ENCODE data around the gene ITPR2. TPM values are rescaled to one million over a fixed set of nuclear protein-coding genes. Genes with fewer than 3 reads are reported as not detected.
"Not testable (repeated sequence)": the region's sequence is repeated elsewhere in the genome, so short reads cannot be mapped to it uniquely, and the experiment has no call there.

ITPR2 gene
- total RNA-seq, 2 donors from 2014 or later, result 44.3 to 55.5 TPM

GRCh38 chr12:26606911-26607310 lies 226.1 kb downstream of the ITPR2 start:
- no peak overlapping the region for H3K4me3 Mint-ChIP-seq
- no peaks in the 10 kb centered on the region for H3K27me3 Mint-ChIP-seq (ENCODE audit: low read depth)
- H3K9me3 Mint-ChIP-seq, result no peaks in the 10 kb centered on the region
- DNase-seq (no peak), ATAC-seq (replicated peaks in 1 of 2) (no peak)
- no peaks in the 10 kb centered on the region for H3K4me1 Mint-ChIP-seq (ENCODE audit: low read depth)
- H3K36me3 Mint-ChIP-seq (ENCODE audit: insufficient read depth in 2 of 2), result peaks cover 0 to 1% of the 10 kb centered on the region in 2 donors
- H3K27ac Mint-ChIP-seq, result no peak overlapping the region

GRCh38 chr12:26604813-26605212 lies 228.2 kb downstream of the ITPR2 start:
- H3K4me1 Mint-ChIP-seq (ENCODE audit: low read depth); H3K9me3 Mint-ChIP-seq; H3K27me3 Mint-ChIP-seq (ENCODE audit: low read depth); H3K4me3 Mint-ChIP-seq; ATAC-seq (replicated peaks in 1 of 2); H3K36me3 Mint-ChIP-seq (ENCODE audit: insufficient read depth in 2 of 2); DNase-seq; H3K27ac Mint-ChIP-seq: not testable (repeated sequence)

- no peak for DNase-seq
- no peak overlapping the region for H3K27ac Mint-ChIP-seq
- peaks cover 3 to 11% of the 10 kb centered on the region in 2 donors for H3K36me3 Mint-ChIP-seq (ENCODE audit: insufficient read depth in 2 of 2)
- no peak overlapping the region for H3K4me3 Mint-ChIP-seq
- no peaks in the 10 kb centered on the region for H3K9me3 Mint-ChIP-seq
- no peaks in the 10 kb centered on the region for H3K27me3 Mint-ChIP-seq (ENCODE audit: low read depth)
- ATAC-seq (replicated peaks in 1 of 2), result no peak
- no peaks in the 10 kb centered on the region for H3K4me1 Mint-ChIP-seq (ENCODE audit: low read depth)
Measured at GRCh38 chr12:26599096-26599695, 233.8 kb downstream of the ITPR2 start.

GRCh38 chr12:26595806-26596205 lies 237.2 kb downstream of the ITPR2 start:
- H3K4me1 Mint-ChIP-seq (ENCODE audit: low read depth), result no peaks in the 10 kb centered on the region
- no peaks in the 10 kb centered on the region for H3K9me3 Mint-ChIP-seq
- ATAC-seq (replicated peaks in 1 of 2) (no peak), DNase-seq (no peak)
- peaks cover 3 to 10% of the 10 kb centered on the region in 2 donors for H3K36me3 Mint-ChIP-seq (ENCODE audit: insufficient read depth in 2 of 2)
- H3K4me3 Mint-ChIP-seq, result no peak overlapping the region
- no peak overlapping the region for H3K27ac Mint-ChIP-seq
- no peaks in the 10 kb centered on the region for H3K27me3 Mint-ChIP-seq (ENCODE audit: low read depth)

- no peak overlapping the region for H3K4me3 Mint-ChIP-seq
- H3K36me3 Mint-ChIP-seq (ENCODE audit: insufficient read depth in 2 of 2), result peaks cover 6% of the 10 kb centered on the region in 2 donors
- no peak for ATAC-seq (replicated peaks in 1 of 2)
- no peak overlapping the region for H3K27ac Mint-ChIP-seq
- peaks cover 10% of the 10 kb centered on the region for H3K4me1 Mint-ChIP-seq (ENCODE audit: low read depth)
- no peaks in the 10 kb centered on the region for H3K9me3 Mint-ChIP-seq
- no peaks in the 10 kb centered on the region for H3K27me3 Mint-ChIP-seq (ENCODE audit: low read depth)
- DNase-seq, result no peak
Measured at GRCh38 chr12:26580619-26581018, 252.4 kb downstream of the ITPR2 start.

- H3K27me3 Mint-ChIP-seq (ENCODE audit: low read depth), result no peaks in the 10 kb centered on the region
- H3K36me3 Mint-ChIP-seq (ENCODE audit: insufficient read depth in 2 of 2), result peaks cover 6 to 8% of the 10 kb centered on the region in 2 donors
- H3K4me3 Mint-ChIP-seq, result no peak overlapping the region
- DNase-seq (no peak), ATAC-seq (replicated peaks in 1 of 2) (no peak)
- H3K9me3 Mint-ChIP-seq, result no peaks in the 10 kb centered on the region
- H3K4me1 Mint-ChIP-seq (ENCODE audit: low read depth), result peaks cover 10% of the 10 kb centered on the region
- H3K27ac Mint-ChIP-seq, result peak overlapping the region; percentile 10
Measured at GRCh38 chr12:26576266-26576665, 256.7 kb downstream of the ITPR2 start.

- Mint-ChIP-seq H3K4me3 (no peak overlapping the region), H3K9me3 (no peaks in the 10 kb centered on the region), H3K27ac (no peak overlapping the region), H3K4me1 (ENCODE audit: low read depth) (peaks cover 10% of the 10 kb centered on the region), H3K27me3 (ENCODE audit: low read depth) (no peaks in the 10 kb centered on the region), H3K36me3 (ENCODE audit: insufficient read depth in 2 of 2) (peaks cover 2 to 5% of the 10 kb centered on the region in 2 donors)
- no peak for ATAC-seq (replicated peaks in 1 of 2)
- DNase-seq, result no peak
Measured at GRCh38 chr12:26573225-26573909, 259.6 kb downstream of the ITPR2 start.

GRCh38 chr12:26572137-26572536 lies 260.9 kb downstream of the ITPR2 start:
- Mint-ChIP-seq H3K27ac (no peak overlapping the region), H3K4me3 (no peak overlapping the region), H3K9me3 (no peaks in the 10 kb centered on the region), H3K36me3 (ENCODE audit: insufficient read depth in 2 of 2) (peaks cover 2% of the 10 kb centered on the region in 2 donors), H3K27me3 (ENCODE audit: low read depth) (no peaks in the 10 kb centered on the region), H3K4me1 (ENCODE audit: low read depth) (peaks cover 10% of the 10 kb centered on the region)
- ATAC-seq (replicated peaks in 1 of 2) (no peak), DNase-seq (no peak)

GRCh38 chr12:26571560-26571959 lies 261.4 kb downstream of the ITPR2 start:
- no peaks in the 10 kb centered on the region for H3K27me3 Mint-ChIP-seq (ENCODE audit: low read depth)
- peaks cover 2% of the 10 kb centered on the region in 2 donors for H3K36me3 Mint-ChIP-seq (ENCODE audit: insufficient read depth in 2 of 2)
- no peak overlapping the region for H3K4me3 Mint-ChIP-seq

GRCh38 chr12:26567126-26567525 lies 265.9 kb downstream of the ITPR2 start:
- no peak for DNase-seq
- H3K27me3 Mint-ChIP-seq (ENCODE audit: low read depth), result no peaks in the 10 kb centered on the region
- no peaks in the 10 kb centered on the region for H3K9me3 Mint-ChIP-seq
- H3K36me3 Mint-ChIP-seq (ENCODE audit: insufficient read depth in 2 of 2), result peaks cover 0 to 2% of the 10 kb centered on the region in 2 donors
- H3K4me3 Mint-ChIP-seq, result no peak overlapping the region
- no peak for ATAC-seq (replicated peaks in 1 of 2)
- H3K27ac Mint-ChIP-seq, result no peak overlapping the region
- H3K4me1 Mint-ChIP-seq (ENCODE audit: low read depth), result no peaks in the 10 kb centered on the region

More at GRCh38 chr12:26571560-26571959, 261.4 kb downstream of the ITPR2 start:
- no peaks in the 10 kb centered on the region for H3K9me3 Mint-ChIP-seq
- no peak for DNase-seq
- H3K27ac Mint-ChIP-seq, result no peak overlapping the region
- no peak for ATAC-seq (replicated peaks in 1 of 2)
- peaks cover 6% of the 10 kb centered on the region for H3K4me1 Mint-ChIP-seq (ENCODE audit: low read depth)

- H3K36me3 Mint-ChIP-seq (ENCODE audit: insufficient read depth in 2 of 2), result peaks cover 0 to 2% of the 10 kb centered on the region in 2 donors
- H3K27ac Mint-ChIP-seq, result no peak overlapping the region
- no peaks in the 10 kb centered on the region for H3K9me3 Mint-ChIP-seq
- no peak for DNase-seq
- ATAC-seq (replicated peaks in 1 of 2), result no peak
- no peaks in the 10 kb centered on the region for H3K4me1 Mint-ChIP-seq (ENCODE audit: low read depth)
- no peak overlapping the region for H3K4me3 Mint-ChIP-seq
- H3K27me3 Mint-ChIP-seq (ENCODE audit: low read depth), result no peaks in the 10 kb centered on the region
Measured at GRCh38 chr12:26566675-26567074, 266.3 kb downstream of the ITPR2 start.

- H3K27me3 Mint-ChIP-seq (ENCODE audit: low read depth), result no peaks in the 10 kb centered on the region
- peaks cover 0 to 2% of the 10 kb centered on the region in 2 donors for H3K36me3 Mint-ChIP-seq (ENCODE audit: insufficient read depth in 2 of 2)
- H3K4me1 Mint-ChIP-seq (ENCODE audit: low read depth), result no peaks in the 10 kb centered on the region
- ATAC-seq (replicated peaks in 1 of 2), result no peak
- no peak overlapping the region for H3K27ac Mint-ChIP-seq
- H3K9me3 Mint-ChIP-seq, result no peaks in the 10 kb centered on the region
- no peak for DNase-seq
- H3K4me3 Mint-ChIP-seq, result no peak overlapping the region
Measured at GRCh38 chr12:26566186-26566585, 266.8 kb downstream of the ITPR2 start.

- ATAC-seq (replicated peaks in 1 of 2) (no peak), DNase-seq (no peak)
- no peaks in the 10 kb centered on the region for H3K4me1 Mint-ChIP-seq (ENCODE audit: low read depth)
- no peak overlapping the region for H3K4me3 Mint-ChIP-seq
- no peak overlapping the region for H3K27ac Mint-ChIP-seq
- peaks cover 0 to 2% of the 10 kb centered on the region in 2 donors for H3K36me3 Mint-ChIP-seq (ENCODE audit: insufficient read depth in 2 of 2)
- no peaks in the 10 kb centered on the region for H3K27me3 Mint-ChIP-seq (ENCODE audit: low read depth)
- H3K9me3 Mint-ChIP-seq, result no peaks in the 10 kb centered on the region
Measured at GRCh38 chr12:26564391-26564790, 268.6 kb downstream of the ITPR2 start.

- no peaks in the 10 kb centered on the region for H3K9me3 Mint-ChIP-seq
- ATAC-seq (replicated peaks in 1 of 2) (no peak), DNase-seq (no peak)
- peaks cover 0 to 2% of the 10 kb centered on the region in 2 donors for H3K36me3 Mint-ChIP-seq (ENCODE audit: insufficient read depth in 2 of 2)
- H3K4me3 Mint-ChIP-seq, result no peak overlapping the region
- H3K27ac Mint-ChIP-seq, result no peak overlapping the region
- no peaks in the 10 kb centered on the region for H3K27me3 Mint-ChIP-seq (ENCODE audit: low read depth)
- H3K4me1 Mint-ChIP-seq (ENCODE audit: low read depth), result no peaks in the 10 kb centered on the region
Measured at GRCh38 chr12:26563552-26563951, 269.4 kb downstream of the ITPR2 start.
